Cardiac fibroblast (primary cell): ENCODE data around the gene MST1.

Source experiments
- DNase-seq, 2 donors: peaks; one replicate each; pipeline versions ENCODE4 v3.0.0 to v3.0.0-alpha.2; 2010; ENCODE audit warnings: low read depth in 2 of 2
- H3K4me3 ChIP-seq, 2 donors: replicated peaks in 1 of 2; 1 replicate in 1 of 2; 2 replicates in 1 of 2; pipeline ENCODE4 v1.5.1; 2011; ENCODE audit warnings: low read depth in 2 of 2, low read length in 2 of 2, mild to moderate bottlenecking in 2 of 2, moderate library complexity in 1 of 2
- TF ChIP-seq, protein P1 (sequence below): IDR thresholded peaks from one replicate; pipeline ENCODE4 v1.5.1; 2011; ENCODE audit warnings: low read depth, mild to moderate bottlenecking, low read length, inconsistent platforms

The MST1 gene

GRCh38 chr3:49717959-49718857 lies 28.9 kb upstream of the MST1 start:
- DNase-seq, result no peak
- TF ChIP-seq, protein P1, sequence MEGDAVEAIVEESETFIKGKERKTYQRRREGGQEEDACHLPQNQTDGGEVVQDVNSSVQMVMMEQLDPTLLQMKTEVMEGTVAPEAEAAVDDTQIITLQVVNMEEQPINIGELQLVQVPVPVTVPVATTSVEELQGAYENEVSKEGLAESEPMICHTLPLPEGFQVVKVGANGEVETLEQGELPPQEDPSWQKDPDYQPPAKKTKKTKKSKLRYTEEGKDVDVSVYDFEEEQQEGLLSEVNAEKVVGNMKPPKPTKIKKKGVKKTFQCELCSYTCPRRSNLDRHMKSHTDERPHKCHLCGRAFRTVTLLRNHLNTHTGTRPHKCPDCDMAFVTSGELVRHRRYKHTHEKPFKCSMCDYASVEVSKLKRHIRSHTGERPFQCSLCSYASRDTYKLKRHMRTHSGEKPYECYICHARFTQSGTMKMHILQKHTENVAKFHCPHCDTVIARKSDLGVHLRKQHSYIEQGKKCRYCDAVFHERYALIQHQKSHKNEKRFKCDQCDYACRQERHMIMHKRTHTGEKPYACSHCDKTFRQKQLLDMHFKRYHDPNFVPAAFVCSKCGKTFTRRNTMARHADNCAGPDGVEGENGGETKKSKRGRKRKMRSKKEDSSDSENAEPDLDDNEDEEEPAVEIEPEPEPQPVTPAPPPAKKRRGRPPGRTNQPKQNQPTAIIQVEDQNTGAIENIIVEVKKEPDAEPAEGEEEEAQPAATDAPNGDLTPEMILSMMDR, result no peak
- H3K4me3 ChIP-seq, result peak overlapping the region in 1 of 2 donors; percentile 53

- TF ChIP-seq, protein P1, result no peak
- H3K4me3 ChIP-seq, result no peak overlapping the region
- no peak for DNase-seq
Measured at GRCh38 chr3:49717211-49717958, 28.1 kb upstream of the MST1 start.

- H3K4me3 ChIP-seq, result no peak overlapping the region
- no peak for DNase-seq
- TF ChIP-seq, protein P1, result no peak
Measured at GRCh38 chr3:49716691-49717210, 27.5 kb upstream of the MST1 start.

GRCh38 chr3:49716169-49716568 lies 26.9 kb upstream of the MST1 start:
- H3K4me3 ChIP-seq, result no peak overlapping the region
- TF ChIP-seq, protein P1, result no peak
- DNase-seq, result no peak

DNA sequence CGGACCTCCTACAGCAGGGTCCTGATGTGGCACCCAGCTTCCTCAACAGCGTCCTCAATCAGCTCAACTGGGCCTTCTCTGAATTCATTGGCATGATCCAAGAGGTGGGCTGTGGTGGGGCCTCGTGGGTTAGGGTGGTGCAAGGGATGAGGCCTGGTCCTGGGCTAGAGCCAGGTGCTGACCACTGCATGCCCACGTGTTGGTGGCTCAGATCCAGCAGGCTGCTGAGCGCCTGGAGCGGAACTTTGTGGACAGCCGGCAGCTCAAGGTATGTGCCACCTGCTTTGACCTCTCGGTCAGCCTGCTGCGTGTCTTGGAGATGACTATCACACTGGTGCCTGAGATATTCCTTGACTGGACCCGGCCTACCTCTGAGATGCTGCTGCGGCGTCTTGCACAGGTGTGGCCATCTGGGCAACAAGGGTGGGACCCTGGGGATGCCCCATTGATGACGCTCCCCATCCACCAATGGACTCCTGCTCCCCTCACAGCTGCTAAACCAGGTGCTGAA lies 26.4 kb upstream of the MST1 start:
- TF ChIP-seq, protein P1, result no peak
- no peak for DNase-seq
- H3K4me3 ChIP-seq, result no peak overlapping the region

- TF ChIP-seq, protein P1, result no peak
- DNase-seq, result no peak
- no peak overlapping the region for H3K4me3 ChIP-seq
Measured at GRCh38 chr3:49714728-49715550, 25.7 kb upstream of the MST1 start.
